ENCODE measurements around the gene ARAP2.

Gene ARAP2

GRCh38 chr4:36130641-36131040 lies 113.7 kb downstream of the ARAP2 start:
- DNase-seq (ENCODE audit: low read depth, low spot score), result no peak
- no peak overlapping the region for H3K4me3 ChIP-seq (ENCODE audit: low read length)
- H3K9me3 ChIP-seq (ENCODE audit: control insufficient read depth, insufficient read depth, low read length), result no peaks in the 10 kb centered on the region
- H3K4me1 ChIP-seq (ENCODE audit: control insufficient read depth, insufficient read depth, low read length), result 0 out of 2 replicates have a peak, but pooled peaks cover 1% of the 10 kb centered on the region
- no peak overlapping the region for H3K27ac ChIP-seq (ENCODE audit: low read length)
- H3K36me3 ChIP-seq (ENCODE audit: control insufficient read depth, insufficient read depth, low read length), result no peaks in the 10 kb centered on the region
- no CpG with 5 or more reads among the region's 3 CpGs for WGBS (ENCODE audit: insufficient coverage, insufficient read length)
- no peaks in the 10 kb centered on the region for H3K27me3 ChIP-seq (ENCODE audit: control insufficient read depth, insufficient read depth, low read length)

GRCh38 chr4:36128689-36129088 lies 115.6 kb downstream of the ARAP2 start:
- no peak overlapping the region for H3K27ac ChIP-seq (ENCODE audit: low read length)
- 0 out of 2 replicates have a peak, but pooled peaks cover 1% of the 10 kb centered on the region for H3K4me1 ChIP-seq (ENCODE audit: control insufficient read depth, insufficient read depth, low read length)
- no peak for DNase-seq (ENCODE audit: low read depth, low spot score)
- no peaks in the 10 kb centered on the region for H3K9me3 ChIP-seq (ENCODE audit: control insufficient read depth, insufficient read depth, low read length)
- no peaks in the 10 kb centered on the region for H3K36me3 ChIP-seq (ENCODE audit: control insufficient read depth, insufficient read depth, low read length)
- H3K4me3 ChIP-seq (ENCODE audit: low read length), result no peak overlapping the region
- no peaks in the 10 kb centered on the region for H3K27me3 ChIP-seq (ENCODE audit: control insufficient read depth, insufficient read depth, low read length)
- no CpG with 5 or more reads among the region's 2 CpGs for WGBS (ENCODE audit: insufficient coverage, insufficient read length)

GRCh38 chr4:36123906-36124305 lies 120.4 kb downstream of the ARAP2 start:
- H3K36me3 ChIP-seq (ENCODE audit: control insufficient read depth, insufficient read depth, low read length), result no peaks in the 10 kb centered on the region
- H3K27ac ChIP-seq (ENCODE audit: low read length), result no peak overlapping the region
- H3K4me3 ChIP-seq (ENCODE audit: low read length), result no peak overlapping the region
- 100% methylated on average over 1 of the region's 1 CpG for WGBS (ENCODE audit: insufficient coverage, insufficient read length)
- no peaks in the 10 kb centered on the region for H3K27me3 ChIP-seq (ENCODE audit: control insufficient read depth, insufficient read depth, low read length)
- DNase-seq (ENCODE audit: low read depth, low spot score), result no peak
- H3K9me3 ChIP-seq (ENCODE audit: control insufficient read depth, insufficient read depth, low read length), result no peaks in the 10 kb centered on the region
- H3K4me1 ChIP-seq (ENCODE audit: control insufficient read depth, insufficient read depth, low read length), result no peaks in the 10 kb centered on the region

GRCh38 chr4:36115312-36115711 lies 129.0 kb downstream of the ARAP2 start:
- Histone ChIP-seq H3K36me3 (ENCODE audit: control insufficient read depth, insufficient read depth, low read length) (no peaks in the 10 kb centered on the region), H3K4me3 (ENCODE audit: low read length) (no peak overlapping the region), H3K9me3 (ENCODE audit: control insufficient read depth, insufficient read depth, low read length) (no peaks in the 10 kb centered on the region), H3K4me1 (ENCODE audit: control insufficient read depth, insufficient read depth, low read length) (no peaks in the 10 kb centered on the region), H3K27me3 (ENCODE audit: control insufficient read depth, insufficient read depth, low read length) (no peaks in the 10 kb centered on the region), H3K27ac (ENCODE audit: low read length) (no peak overlapping the region)
- no peak for DNase-seq (ENCODE audit: low read depth, low spot score)
- no CpG with 5 or more reads among the region's 3 CpGs for WGBS (ENCODE audit: insufficient coverage, insufficient read length)

- DNase-seq (ENCODE audit: low read depth, low spot score), result no peak
- no peaks in the 10 kb centered on the region for H3K27me3 ChIP-seq (ENCODE audit: control insufficient read depth, insufficient read depth, low read length)
- H3K9me3 ChIP-seq (ENCODE audit: control insufficient read depth, insufficient read depth, low read length), result no peaks in the 10 kb centered on the region
- H3K27ac ChIP-seq (ENCODE audit: low read length), result no peak overlapping the region
- no peaks in the 10 kb centered on the region for H3K4me1 ChIP-seq (ENCODE audit: control insufficient read depth, insufficient read depth, low read length)
- H3K4me3 ChIP-seq (ENCODE audit: low read length), result no peak overlapping the region
- H3K36me3 ChIP-seq (ENCODE audit: control insufficient read depth, insufficient read depth, low read length), result no peaks in the 10 kb centered on the region
Observed at GRCh38 chr4:36111172-36111571, 133.1 kb downstream of the ARAP2 start.

- no peaks in the 10 kb centered on the region; the same call in 1 of the 2 replicates for H3K9me3 ChIP-seq (ENCODE audit: control insufficient read depth, insufficient read depth, low read length)
- no peaks in the 10 kb centered on the region for H3K36me3 ChIP-seq (ENCODE audit: control insufficient read depth, insufficient read depth, low read length)
- no peaks in the 10 kb centered on the region for H3K27me3 ChIP-seq (ENCODE audit: control insufficient read depth, insufficient read depth, low read length)
- H3K4me3 ChIP-seq (ENCODE audit: low read length), result no peak overlapping the region
- H3K4me1 ChIP-seq (ENCODE audit: control insufficient read depth, insufficient read depth, low read length), result no peaks in the 10 kb centered on the region
- DNase-seq (ENCODE audit: low read depth, low spot score), result no peak
- no peak overlapping the region for H3K27ac ChIP-seq (ENCODE audit: low read length)
- WGBS (ENCODE audit: insufficient coverage, insufficient read length), result no CpG with 5 or more reads among the region's 3 CpGs
Observed at GRCh38 chr4:36099509-36099908, 144.8 kb downstream of the ARAP2 start.

- H3K9me3 ChIP-seq (ENCODE audit: control insufficient read depth, insufficient read depth, low read length), result no peaks in the 10 kb centered on the region
Observed at GRCh38 chr4:36094995-36095394, 149.3 kb downstream of the ARAP2 start.

GRCh38 chr4:36091997-36092396 lies 152.3 kb downstream of the ARAP2 start:
- H3K36me3 ChIP-seq (ENCODE audit: control insufficient read depth, insufficient read depth, low read length), result no peaks in the 10 kb centered on the region
- no peaks in the 10 kb centered on the region for H3K9me3 ChIP-seq (ENCODE audit: control insufficient read depth, insufficient read depth, low read length)
- WGBS (ENCODE audit: insufficient coverage, insufficient read length), result no CpG with 5 or more reads among the region's 9 CpGs

More at GRCh38 chr4:36094995-36095394, 149.3 kb downstream of the ARAP2 start:
- no peaks in the 10 kb centered on the region for H3K27me3 ChIP-seq (ENCODE audit: control insufficient read depth, insufficient read depth, low read length)
- no peaks in the 10 kb centered on the region for H3K4me1 ChIP-seq (ENCODE audit: control insufficient read depth, insufficient read depth, low read length)
- no CpG with 5 or more reads among the region's 2 CpGs for WGBS (ENCODE audit: insufficient coverage, insufficient read length)
- no peaks in the 10 kb centered on the region for H3K36me3 ChIP-seq (ENCODE audit: control insufficient read depth, insufficient read depth, low read length)
- no peak overlapping the region for H3K4me3 ChIP-seq (ENCODE audit: low read length)
- no peak overlapping the region for H3K27ac ChIP-seq (ENCODE audit: low read length)
- no peak for DNase-seq (ENCODE audit: low read depth, low spot score)

GRCh38 chr4:36088542-36088941 lies 155.8 kb downstream of the ARAP2 start:
- H3K4me1 ChIP-seq (ENCODE audit: control insufficient read depth, insufficient read depth, low read length), result no peaks in the 10 kb centered on the region
- H3K27me3 ChIP-seq (ENCODE audit: control insufficient read depth, insufficient read depth, low read length), result no peaks in the 10 kb centered on the region
- H3K9me3 ChIP-seq (ENCODE audit: control insufficient read depth, insufficient read depth, low read length), result no peaks in the 10 kb centered on the region
- DNase-seq (ENCODE audit: low read depth, low spot score), result no peak
- H3K36me3 ChIP-seq (ENCODE audit: control insufficient read depth, insufficient read depth, low read length), result no peaks in the 10 kb centered on the region
- no CpG with 5 or more reads among the region's 1 CpG for WGBS (ENCODE audit: insufficient coverage, insufficient read length)
- no peak overlapping the region for H3K4me3 ChIP-seq (ENCODE audit: low read length)
- no peak overlapping the region for H3K27ac ChIP-seq (ENCODE audit: low read length)

More at GRCh38 chr4:36091997-36092396, 152.3 kb downstream of the ARAP2 start:
- Histone ChIP-seq H3K27ac (ENCODE audit: low read length) (no peak overlapping the region), H3K4me1 (ENCODE audit: control insufficient read depth, insufficient read depth, low read length) (no peaks in the 10 kb centered on the region), H3K4me3 (ENCODE audit: low read length) (no peak overlapping the region), H3K27me3 (ENCODE audit: control insufficient read depth, insufficient read depth, low read length) (no peaks in the 10 kb centered on the region)
- DNase-seq (ENCODE audit: low read depth, low spot score), result no peak

- no peak overlapping the region for H3K27ac ChIP-seq (ENCODE audit: low read length)
- no peaks in the 10 kb centered on the region for H3K4me1 ChIP-seq (ENCODE audit: control insufficient read depth, insufficient read depth, low read length)
- H3K27me3 ChIP-seq (ENCODE audit: control insufficient read depth, insufficient read depth, low read length), result no peaks in the 10 kb centered on the region
- no peaks in the 10 kb centered on the region for H3K36me3 ChIP-seq (ENCODE audit: control insufficient read depth, insufficient read depth, low read length)
- no CpG with 5 or more reads among the region's 1 CpG for WGBS (ENCODE audit: insufficient coverage, insufficient read length)
- DNase-seq (ENCODE audit: low read depth, low spot score), result no peak
- H3K4me3 ChIP-seq (ENCODE audit: low read length), result no peak overlapping the region
- H3K9me3 ChIP-seq (ENCODE audit: control insufficient read depth, insufficient read depth, low read length), result no peaks in the 10 kb centered on the region
Observed at GRCh38 chr4:36086261-36086786, 158.0 kb downstream of the ARAP2 start.

- no peaks in the 10 kb centered on the region for H3K4me1 ChIP-seq (ENCODE audit: control insufficient read depth, insufficient read depth, low read length)
- WGBS (ENCODE audit: insufficient coverage, insufficient read length), result no CpG with 5 or more reads among the region's 4 CpGs
- no peaks in the 10 kb centered on the region for H3K9me3 ChIP-seq (ENCODE audit: control insufficient read depth, insufficient read depth, low read length)
Observed at GRCh38 chr4:36082817-36083216, 161.5 kb downstream of the ARAP2 start.

More at GRCh38 chr4:36082817-36083216, 161.5 kb downstream of the ARAP2 start:
- H3K27me3 ChIP-seq (ENCODE audit: control insufficient read depth, insufficient read depth, low read length), result no peaks in the 10 kb centered on the region
- no peak for DNase-seq (ENCODE audit: low read depth, low spot score)
- H3K36me3 ChIP-seq (ENCODE audit: control insufficient read depth, insufficient read depth, low read length), result no peaks in the 10 kb centered on the region
- H3K4me3 ChIP-seq (ENCODE audit: low read length), result no peak overlapping the region
- H3K27ac ChIP-seq (ENCODE audit: low read length), result no peak overlapping the region
